Measurements from ENCODE around the gene BLOC1S6.

DNA sequence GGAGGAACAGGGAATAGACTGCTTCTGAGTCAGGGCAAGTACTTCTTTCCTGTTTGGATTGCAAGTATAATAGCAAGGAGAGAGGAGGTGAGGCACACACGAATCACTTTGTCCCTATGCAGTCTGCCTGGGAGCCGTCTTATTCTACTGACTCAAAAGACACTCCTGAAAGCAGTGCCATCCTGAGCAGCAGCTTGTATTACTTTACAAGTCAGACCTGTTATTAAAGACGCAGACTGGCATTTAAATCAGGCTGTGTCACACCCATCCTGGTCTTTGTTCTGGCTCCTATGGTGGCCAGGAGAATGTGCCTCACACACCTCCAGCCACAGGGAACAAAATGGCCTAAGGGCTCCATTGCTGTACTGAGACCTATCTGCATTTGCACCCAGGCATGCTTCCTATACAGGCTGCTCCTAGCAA is 29.7 kb downstream of the BLOC1S6 start:
- TF ChIP-seq CTCF (IDR thresholded peaks at IDR 0.05) (no peak), POLR2A (IDR thresholded peaks at IDR 0.05) (no peak)

All from adrenal gland (tissue), 5 donors.